ENCODE measurements around the gene WSCD2. TPM values are rescaled to one million over a fixed set of nuclear protein-coding genes. Genes with fewer than 3 reads are reported as not detected.

Gene WSCD2
- polyA plus RNA-seq, 3 donors = not detected

DNA sequence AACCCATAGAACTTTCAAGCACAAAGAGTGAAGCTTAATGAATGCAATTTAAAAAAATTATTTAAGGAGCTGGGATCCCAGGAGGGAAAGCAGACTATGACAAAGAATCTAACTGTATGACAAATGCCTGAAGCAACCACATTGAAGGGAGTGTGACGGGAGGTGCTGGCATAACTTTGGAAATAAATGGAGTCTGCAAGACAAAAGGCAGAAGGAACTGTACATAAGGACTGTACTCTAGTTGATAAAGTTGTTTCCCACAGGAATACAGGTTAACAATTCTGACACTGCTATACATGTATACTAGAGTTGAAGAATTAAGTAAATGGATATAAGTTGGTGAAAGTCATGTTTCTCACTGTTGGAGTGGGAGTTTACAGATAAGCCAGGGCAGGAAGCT lies 41.2 kb upstream of the WSCD2 start:
- H3K9me3 ChIP-seq (replicated peaks in 1 of 2; ENCODE audit: control insufficient read depth in 1 of 2, insufficient read depth in 1 of 2, low read length in 2 of 2) = peaks cover 0 to 9% of the 10 kb centered on the region in 2 donors
- no peaks in the 10 kb centered on the region for H3K4me1 ChIP-seq (ENCODE audit: control insufficient read depth in 1 of 2, insufficient read depth in 2 of 2, low read length in 2 of 2)
- no peak overlapping the region for H3K4me2 ChIP-seq (replicated peaks; ENCODE audit: extremely low read depth, low read length, poor library complexity, severe bottlenecking)
- no peaks in the 10 kb centered on the region for H4K20me1 ChIP-seq (ENCODE audit: insufficient read depth, low read length)
- H3K4me3 Mint-ChIP-seq = no peak overlapping the region
- H3K9me3 Mint-ChIP-seq = peaks cover 1 to 12% (median 10%) of the 10 kb centered on the region in 7 donors
- H3K36me3 ChIP-seq (replicated peaks in 1 of 2; ENCODE audit: control insufficient read depth in 1 of 2, insufficient read depth in 2 of 2, low read length in 2 of 2) = no peaks in the 10 kb centered on the region
- TF ChIP-seq, protein P1, sequence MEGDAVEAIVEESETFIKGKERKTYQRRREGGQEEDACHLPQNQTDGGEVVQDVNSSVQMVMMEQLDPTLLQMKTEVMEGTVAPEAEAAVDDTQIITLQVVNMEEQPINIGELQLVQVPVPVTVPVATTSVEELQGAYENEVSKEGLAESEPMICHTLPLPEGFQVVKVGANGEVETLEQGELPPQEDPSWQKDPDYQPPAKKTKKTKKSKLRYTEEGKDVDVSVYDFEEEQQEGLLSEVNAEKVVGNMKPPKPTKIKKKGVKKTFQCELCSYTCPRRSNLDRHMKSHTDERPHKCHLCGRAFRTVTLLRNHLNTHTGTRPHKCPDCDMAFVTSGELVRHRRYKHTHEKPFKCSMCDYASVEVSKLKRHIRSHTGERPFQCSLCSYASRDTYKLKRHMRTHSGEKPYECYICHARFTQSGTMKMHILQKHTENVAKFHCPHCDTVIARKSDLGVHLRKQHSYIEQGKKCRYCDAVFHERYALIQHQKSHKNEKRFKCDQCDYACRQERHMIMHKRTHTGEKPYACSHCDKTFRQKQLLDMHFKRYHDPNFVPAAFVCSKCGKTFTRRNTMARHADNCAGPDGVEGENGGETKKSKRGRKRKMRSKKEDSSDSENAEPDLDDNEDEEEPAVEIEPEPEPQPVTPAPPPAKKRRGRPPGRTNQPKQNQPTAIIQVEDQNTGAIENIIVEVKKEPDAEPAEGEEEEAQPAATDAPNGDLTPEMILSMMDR (IDR thresholded peaks at IDR 0.05) = no peak
- H3K4me1 Mint-ChIP-seq = no peaks in the 10 kb centered on the region
- H3K36me3 Mint-ChIP-seq = no peaks in the 10 kb centered on the region
- H3K9ac ChIP-seq (ENCODE audit: insufficient read depth, low read length, poor library complexity, severe bottlenecking) = no peak overlapping the region
- H3K79me2 ChIP-seq (ENCODE audit: insufficient read depth, low read length) = no peaks in the 10 kb centered on the region
- H3K27ac ChIP-seq (ENCODE audit: low read depth in 1 of 2, low read length in 2 of 2) = no peak overlapping the region
- intact Hi-C loops (cut with micrococcal nuclease) = no loop called here
- peaks cover 0 to 2% of the 10 kb centered on the region in 2 donors for H3K27me3 ChIP-seq (ENCODE audit: control insufficient read depth in 2 of 2, insufficient read depth in 2 of 2, low read length in 2 of 2)
- no CpG with 5 or more reads among the region's 1 CpG for WGBS (ENCODE audit: insufficient coverage)
- no peak overlapping the region for H3K4me3 ChIP-seq (replicated peaks in 1 of 3; ENCODE audit: low read depth in 2 of 3, low read length in 3 of 3)
- peaks cover 0 to 24% (median 7%) of the 10 kb centered on the region in 3 donors for H3K27me3 Mint-ChIP-seq (ENCODE audit: low read depth in 3 of 3)
- DNase-seq = no peak
- no peak overlapping the region for H2AFZ ChIP-seq (ENCODE audit: insufficient read depth, low read depth, low read length, poor library complexity, severe bottlenecking)
- H3K27ac Mint-ChIP-seq = peak overlapping the region in 1 of 7 donors; percentile 2

DNA sequence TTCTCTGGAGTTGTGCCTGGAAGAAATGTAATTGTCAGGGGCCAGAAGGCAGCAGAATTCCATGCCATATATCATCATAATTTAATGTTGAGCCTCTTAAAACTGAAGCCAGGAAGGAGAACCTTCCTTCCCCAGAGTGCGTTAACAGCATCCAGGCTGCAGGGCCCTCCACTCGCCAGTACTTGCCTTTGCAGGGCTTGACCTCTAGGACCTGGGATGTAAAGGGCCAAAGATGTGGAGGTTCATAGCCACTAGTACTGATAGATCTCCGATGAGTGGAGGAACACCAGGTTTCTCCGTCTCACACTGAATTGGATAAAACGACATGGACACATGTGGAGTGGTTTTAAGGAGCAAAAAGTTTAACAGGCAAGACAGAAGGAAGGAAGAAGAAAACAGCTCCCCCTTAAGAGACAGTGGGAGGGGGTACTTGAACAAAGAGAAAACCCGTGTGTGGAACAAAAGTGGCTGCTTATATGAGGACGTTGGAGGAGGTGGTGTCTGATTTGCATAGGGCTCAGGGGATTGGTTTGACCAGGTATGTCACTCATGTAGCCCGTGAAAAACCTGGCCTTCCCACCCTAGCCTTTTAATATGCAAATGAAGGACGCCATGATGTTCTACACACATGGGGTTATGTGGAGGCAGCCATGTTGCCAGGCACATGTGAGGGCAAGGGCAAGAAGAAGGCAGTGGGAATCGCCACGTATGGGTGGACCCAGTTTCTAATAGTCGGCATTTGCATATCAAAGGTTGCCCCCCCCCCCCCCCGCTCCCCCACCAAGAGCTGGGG lies 38.8 kb upstream of the WSCD2 start:
- peaks cover 1 to 10% (median 8%) of the 10 kb centered on the region in 7 donors for H3K9me3 Mint-ChIP-seq
- H4K20me1 ChIP-seq (ENCODE audit: insufficient read depth, low read length) = no peaks in the 10 kb centered on the region
- H2AFZ ChIP-seq (ENCODE audit: insufficient read depth, low read depth, low read length, poor library complexity, severe bottlenecking) = no peak overlapping the region
- H3K27ac ChIP-seq (ENCODE audit: low read depth in 1 of 2, low read length in 2 of 2) = no peak overlapping the region
- peaks cover 7 to 25% (median 8%) of the 10 kb centered on the region in 3 donors for H3K27me3 Mint-ChIP-seq (ENCODE audit: low read depth in 3 of 3)
- no peaks in the 10 kb centered on the region for H3K36me3 Mint-ChIP-seq
- H3K27me3 ChIP-seq (ENCODE audit: control insufficient read depth in 2 of 2, insufficient read depth in 2 of 2, low read length in 2 of 2) = peaks cover 2% of the 10 kb centered on the region in 2 donors
- TF ChIP-seq, protein P1 (IDR thresholded peaks at IDR 0.05) = no peak
- H3K4me3 Mint-ChIP-seq = no peak overlapping the region
- DNase-seq = no peak
- WGBS (ENCODE audit: insufficient coverage) = 71% methylated on average over 8 of the region's 13 CpGs
- no peaks in the 10 kb centered on the region for H3K4me1 ChIP-seq (ENCODE audit: control insufficient read depth in 1 of 2, insufficient read depth in 2 of 2, low read length in 2 of 2)
- no peak overlapping the region for H3K9ac ChIP-seq (ENCODE audit: insufficient read depth, low read length, poor library complexity, severe bottlenecking)
- no peaks in the 10 kb centered on the region for H3K36me3 ChIP-seq (replicated peaks in 1 of 2; ENCODE audit: control insufficient read depth in 1 of 2, insufficient read depth in 2 of 2, low read length in 2 of 2)
- no peaks in the 10 kb centered on the region for H3K4me1 Mint-ChIP-seq
- no peak overlapping the region for H3K27ac Mint-ChIP-seq
- H3K4me3 ChIP-seq (replicated peaks in 1 of 3; ENCODE audit: low read depth in 2 of 3, low read length in 3 of 3) = no peak overlapping the region
- H3K79me2 ChIP-seq (ENCODE audit: insufficient read depth, low read length) = no peaks in the 10 kb centered on the region
- intact Hi-C loops (cut with micrococcal nuclease) = no loop called here
- no peak overlapping the region for H3K4me2 ChIP-seq (replicated peaks; ENCODE audit: extremely low read depth, low read length, poor library complexity, severe bottlenecking)
- peaks cover 0 to 9% of the 10 kb centered on the region in 2 donors for H3K9me3 ChIP-seq (replicated peaks in 1 of 2; ENCODE audit: control insufficient read depth in 1 of 2, insufficient read depth in 1 of 2, low read length in 2 of 2)
